Measurements from ENCODE around the gene SETD5. TPM values are rescaled to one million over a fixed set of nuclear protein-coding genes. Genes with fewer than 3 reads are reported as not detected.

SETD5 gene
- polyA plus RNA-seq, 1 donor (not counting 4 experiments of a cell fraction or from before 2014, with no cell fraction given) = 37.8 TPM

DNA sequence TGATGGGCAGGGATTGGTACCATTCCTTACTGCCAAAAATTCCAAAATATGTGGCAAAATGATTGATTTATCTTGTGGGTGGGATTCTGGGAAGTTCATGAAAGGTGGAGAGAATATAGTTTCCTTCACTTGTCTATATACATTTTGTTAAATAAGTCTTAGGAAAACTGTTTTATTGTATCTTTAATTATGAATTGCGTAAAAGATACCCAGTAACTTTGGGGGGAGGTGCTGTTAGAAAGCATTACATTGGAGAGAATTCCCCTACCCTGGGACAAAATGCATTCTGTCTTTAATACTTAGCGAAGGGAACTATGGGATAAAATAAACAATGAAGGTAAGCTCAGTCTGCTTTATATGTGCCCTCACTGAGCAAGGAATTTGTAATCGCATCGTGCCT lies 4.6 kb downstream of the SETD5 start:
- peak overlapping the region; percentile 99 for H3K27ac ChIP-seq (ENCODE audit: control insufficient read depth, insufficient read depth, low read length)
- H3K9ac ChIP-seq (ENCODE audit: control insufficient read depth, extremely low read depth, insufficient read depth, low read length) = no peak overlapping the region
- no peaks in the 10 kb centered on the region for H3K9me3 ChIP-seq (ENCODE audit: control insufficient read depth, low read depth, low read length)
- no peaks in the 10 kb centered on the region for H3K36me3 ChIP-seq (ENCODE audit: control insufficient read depth in 2 of 2, extremely low read depth in 1 of 2, insufficient read depth in 2 of 2, low read length in 2 of 2)
- DNase-seq (ENCODE audit: low read depth, low spot score) (no peak), FAIRE-seq (no peak)
- TF ChIP-seq, protein P1, sequence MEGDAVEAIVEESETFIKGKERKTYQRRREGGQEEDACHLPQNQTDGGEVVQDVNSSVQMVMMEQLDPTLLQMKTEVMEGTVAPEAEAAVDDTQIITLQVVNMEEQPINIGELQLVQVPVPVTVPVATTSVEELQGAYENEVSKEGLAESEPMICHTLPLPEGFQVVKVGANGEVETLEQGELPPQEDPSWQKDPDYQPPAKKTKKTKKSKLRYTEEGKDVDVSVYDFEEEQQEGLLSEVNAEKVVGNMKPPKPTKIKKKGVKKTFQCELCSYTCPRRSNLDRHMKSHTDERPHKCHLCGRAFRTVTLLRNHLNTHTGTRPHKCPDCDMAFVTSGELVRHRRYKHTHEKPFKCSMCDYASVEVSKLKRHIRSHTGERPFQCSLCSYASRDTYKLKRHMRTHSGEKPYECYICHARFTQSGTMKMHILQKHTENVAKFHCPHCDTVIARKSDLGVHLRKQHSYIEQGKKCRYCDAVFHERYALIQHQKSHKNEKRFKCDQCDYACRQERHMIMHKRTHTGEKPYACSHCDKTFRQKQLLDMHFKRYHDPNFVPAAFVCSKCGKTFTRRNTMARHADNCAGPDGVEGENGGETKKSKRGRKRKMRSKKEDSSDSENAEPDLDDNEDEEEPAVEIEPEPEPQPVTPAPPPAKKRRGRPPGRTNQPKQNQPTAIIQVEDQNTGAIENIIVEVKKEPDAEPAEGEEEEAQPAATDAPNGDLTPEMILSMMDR (optimal IDR thresholded peaks at IDR 0.05 in 1 of 3, IDR thresholded peaks at IDR 0.05 in 1 of 3, conservative IDR thresholded peaks at IDR 0.05 in 1 of 3; ENCODE audit: extremely low read depth in 1 of 3, insufficient read depth in 2 of 3, low read length in 3 of 3) = no peak
- TF ChIP-seq EZH2 (IDR thresholded peaks at IDR 0.05; ENCODE audit: low read length) = no peak
- H3K4me1 ChIP-seq (ENCODE audit: control insufficient read depth, extremely low read depth, insufficient read depth, low read length) = peaks cover 56% of the 10 kb centered on the region
- dilution Hi-C loops (cut with MboI; ENCODE audit: extremely low pct_ligation_motif_present, low sequenced_read_pairs) = no loop called here
- peaks cover 30% of the 10 kb centered on the region for H4K20me1 ChIP-seq (ENCODE audit: control insufficient read depth, extremely low read depth, insufficient read depth, low read length)
- peaks cover 93% of the 10 kb centered on the region for H3K79me2 ChIP-seq (ENCODE audit: control insufficient read depth, insufficient read depth, low read length)
- H3K27me3 ChIP-seq (ENCODE audit: control insufficient read depth, extremely low read depth, insufficient read depth, low read length) = no peaks in the 10 kb centered on the region
- H3K4me3 ChIP-seq (ENCODE audit: control insufficient read depth in 2 of 3, extremely low read depth in 1 of 3, insufficient read depth in 2 of 3, low read depth in 1 of 3, low read length in 3 of 3) = peak overlapping the region; percentile 7 to 38 (median 22)
- peak overlapping the region; percentile 96 for H3K4me2 ChIP-seq (ENCODE audit: control insufficient read depth, extremely low read depth, insufficient read depth, low read depth, low read length)
- H3K9me1 ChIP-seq (ENCODE audit: control insufficient read depth, extremely low read depth, insufficient read depth, low read length) = peaks cover 2% of the 10 kb centered on the region
- H2AFZ ChIP-seq (ENCODE audit: control insufficient read depth, low read length) = no peak overlapping the region

DNA sequence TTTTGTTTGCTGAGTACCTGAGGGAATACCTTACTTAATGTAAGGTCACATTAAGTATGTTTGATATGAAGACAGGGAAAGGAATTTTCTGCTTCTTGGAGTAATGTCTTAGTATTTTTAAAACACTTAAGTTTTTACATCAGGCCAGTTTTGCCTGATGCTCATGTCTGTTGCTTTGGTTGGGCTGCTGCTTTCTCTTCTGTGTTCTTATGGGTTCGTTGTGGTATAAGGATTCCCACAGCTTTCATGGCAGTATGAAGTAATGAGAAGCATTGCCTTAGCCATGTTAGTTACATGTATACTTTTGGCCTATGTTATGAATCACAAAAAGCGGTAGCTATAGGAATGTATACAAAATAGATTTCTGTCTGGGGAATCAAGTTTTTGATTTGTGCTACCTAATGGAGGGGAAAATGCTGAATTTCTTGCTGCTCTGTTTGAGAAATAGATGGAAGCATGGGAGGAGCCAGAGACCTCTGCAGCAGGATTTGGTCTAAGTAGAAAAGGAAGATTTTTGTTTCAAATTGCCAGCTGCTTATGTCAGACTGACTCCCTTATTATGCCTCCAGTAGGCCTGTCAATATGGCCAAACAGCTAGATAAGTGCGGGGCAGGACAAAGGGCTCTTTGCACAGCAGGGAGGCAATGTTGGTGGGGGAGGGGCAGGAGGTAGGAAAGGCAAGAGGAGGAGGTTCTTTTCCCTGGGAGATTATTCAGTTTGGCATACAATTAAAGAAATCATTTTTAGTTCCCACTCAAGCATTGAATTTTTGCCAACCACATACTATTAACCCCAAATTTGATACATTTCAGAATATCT lies 5.2 kb downstream of the SETD5 start:
- peaks cover 56% of the 10 kb centered on the region for H3K4me1 ChIP-seq (ENCODE audit: control insufficient read depth, extremely low read depth, insufficient read depth, low read length)

More for the DNA sequence above, 5.2 kb downstream of the SETD5 start:
- Histone ChIP-seq H2AFZ (ENCODE audit: control insufficient read depth, low read length) (no peak overlapping the region), H3K36me3 (ENCODE audit: control insufficient read depth in 2 of 2, extremely low read depth in 1 of 2, insufficient read depth in 2 of 2, low read length in 2 of 2) (no peaks in the 10 kb centered on the region), H3K9ac (ENCODE audit: control insufficient read depth, extremely low read depth, insufficient read depth, low read length) (no peak overlapping the region), H3K79me2 (ENCODE audit: control insufficient read depth, insufficient read depth, low read length) (peaks cover 100% of the 10 kb centered on the region), H3K27ac (ENCODE audit: control insufficient read depth, insufficient read depth, low read length) (peak overlapping the region; percentile 99), H3K27me3 (ENCODE audit: control insufficient read depth, extremely low read depth, insufficient read depth, low read length) (no peaks in the 10 kb centered on the region), H3K9me3 (ENCODE audit: control insufficient read depth, low read depth, low read length) (no peaks in the 10 kb centered on the region), H3K9me1 (ENCODE audit: control insufficient read depth, extremely low read depth, insufficient read depth, low read length) (peaks cover 2% of the 10 kb centered on the region), H3K4me3 (ENCODE audit: control insufficient read depth in 2 of 3, extremely low read depth in 1 of 3, insufficient read depth in 2 of 3, low read depth in 1 of 3, low read length in 3 of 3) (peak overlapping the region; percentile 7 to 38 (median 22)), H3K4me2 (ENCODE audit: control insufficient read depth, extremely low read depth, insufficient read depth, low read depth, low read length) (peak overlapping the region; percentile 96), H4K20me1 (ENCODE audit: control insufficient read depth, extremely low read depth, insufficient read depth, low read length) (peaks cover 30% of the 10 kb centered on the region)
- DNase-seq (ENCODE audit: low read depth, low spot score) (no peak), FAIRE-seq (no peak)
- dilution Hi-C loops (cut with MboI; ENCODE audit: extremely low pct_ligation_motif_present, low sequenced_read_pairs) = no loop called here
- TF ChIP-seq, protein P1 (optimal IDR thresholded peaks at IDR 0.05 in 1 of 3, IDR thresholded peaks at IDR 0.05 in 1 of 3, conservative IDR thresholded peaks at IDR 0.05 in 1 of 3; ENCODE audit: extremely low read depth in 1 of 3, insufficient read depth in 2 of 3, low read length in 3 of 3) = no peak
- no peak for TF ChIP-seq EZH2 (IDR thresholded peaks at IDR 0.05; ENCODE audit: low read length)
